Parathyroid adenoma (tissue), 2 donors: ENCODE results near the gene INTS12.

Experiments used
- H2AFZ ChIP-seq: fragments of 300-600 bp; sonication (generic); one replicate; pipeline ENCODE4 v1.7.0; 2017; ENCODE audit warnings: antibody characterized with exemption, mild to moderate bottlenecking
- H3K27ac ChIP-seq: fragments of 300-600 bp; sonication (generic); one replicate; pipeline ENCODE4 v1.7.0; 2017
- H3K27me3 ChIP-seq: fragments of 300-600 bp; sonication (generic); one replicate; pipeline ENCODE4 v1.7.0; 2017; ENCODE audit warnings: low read length; ENCODE audit not compliant: control insufficient read depth, insufficient read depth
- H3K36me3 ChIP-seq: fragments of 300-600 bp; sonication (generic); one replicate; pipeline ENCODE4 v1.7.0; 2017; ENCODE audit warnings: low read length; ENCODE audit not compliant: control insufficient read depth, insufficient read depth
- H3K4me1 ChIP-seq: fragments of 300-600 bp; sonication (generic); one replicate; pipeline ENCODE4 v1.7.0; 2017; ENCODE audit warnings: control low read depth
- H3K4me2 ChIP-seq: fragments of 300-600 bp; sonication (generic); one replicate; pipeline ENCODE4 v1.7.0; 2017; ENCODE audit warnings: low read length
- H3K4me3 ChIP-seq: fragments of 300-600 bp; sonication (generic); one replicate; pipeline ENCODE4 v1.7.0; 2017; ENCODE audit warnings: low read depth, low read length
- H3K79me2 ChIP-seq: fragments of 300-600 bp; sonication (generic); one replicate; pipeline ENCODE4 v1.7.0; 2017; ENCODE audit warnings: control low read depth
- H3K9ac ChIP-seq: fragments of 300-600 bp; sonication (generic); one replicate; pipeline ENCODE4 v1.7.0; 2017; ENCODE audit warnings: mild to moderate bottlenecking
- H3K9me3 ChIP-seq: fragments of 300-600 bp; sonication (generic); one replicate; pipeline ENCODE4 v1.7.0; 2017; ENCODE audit warnings: low read length; ENCODE audit not compliant: control insufficient read depth
- CTCF ChIP-seq: fragments of 300-600 bp; sonication (generic); IDR thresholded peaks from one replicate; pipeline ENCODE4 v1.7.0; 2017; ENCODE audit warnings: antibody characterized with exemption, mild to moderate bottlenecking
- donor health status: primary hyperparathyroidism.

INTS12 gene

DNA sequence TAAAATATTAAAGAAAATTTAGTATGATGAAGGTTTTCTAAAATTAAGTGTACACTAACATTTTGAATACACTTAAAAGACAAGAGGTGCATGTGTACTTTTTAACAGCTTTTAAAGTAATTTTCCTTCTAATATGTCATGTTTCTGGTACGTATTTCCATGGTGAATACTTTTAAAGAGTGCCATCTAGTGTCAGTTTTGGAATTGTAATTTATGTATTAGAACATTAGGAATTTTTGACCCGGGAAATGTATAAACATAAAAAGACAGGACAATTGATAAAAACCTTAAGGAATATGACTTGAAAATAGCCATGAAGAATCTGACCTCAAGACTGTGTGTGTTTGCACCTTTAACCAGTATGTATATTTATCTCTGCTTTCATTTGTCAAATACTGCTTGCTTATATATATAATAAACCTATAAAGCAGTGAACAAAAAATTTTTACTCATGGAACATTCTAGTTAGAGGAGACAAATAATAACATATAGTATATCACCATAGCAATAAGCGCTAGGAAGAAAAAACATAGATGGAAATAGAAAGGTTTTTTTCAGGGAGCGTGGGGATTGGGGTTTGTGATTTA, 7.3 kb upstream of the INTS12 start:
- peak; percentile 45 for TF ChIP-seq CTCF
- Histone ChIP-seq H3K27me3 (no peaks in the 10 kb centered on the region), H3K4me3 (no peak overlapping the region), H3K4me1 (no peaks in the 10 kb centered on the region), H3K4me2 (no peak overlapping the region), H3K27ac (no peak overlapping the region), H3K9me3 (no peaks in the 10 kb centered on the region), H3K9ac (no peak overlapping the region), H3K36me3 (no peaks in the 10 kb centered on the region), H2AFZ (no peak overlapping the region), H3K79me2 (no peaks in the 10 kb centered on the region)

DNA sequence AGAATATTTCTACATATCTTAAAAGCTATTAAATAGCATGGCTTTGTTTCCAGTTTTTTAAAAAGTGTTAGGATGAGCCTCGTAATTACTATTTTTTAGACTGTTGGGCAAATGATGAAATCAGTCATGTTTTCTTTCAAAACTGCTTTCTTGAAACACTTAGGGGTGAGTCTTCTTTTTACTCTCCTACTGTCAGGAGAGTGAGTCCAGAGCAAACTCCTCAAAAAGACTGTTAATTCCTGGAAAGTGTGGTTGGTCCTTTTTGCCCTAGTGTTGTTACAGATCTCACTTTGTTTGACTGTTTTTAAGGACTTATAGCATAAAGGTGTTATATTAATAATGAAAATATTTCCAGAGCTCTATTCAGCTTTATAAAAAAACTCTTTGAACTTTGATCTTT, 6.4 kb upstream of the INTS12 start:
- no peak overlapping the region for H3K4me2 ChIP-seq
- H3K9ac ChIP-seq = no peak overlapping the region
- TF ChIP-seq CTCF = no peak
- no peaks in the 10 kb centered on the region for H3K4me1 ChIP-seq
- no peaks in the 10 kb centered on the region for H3K36me3 ChIP-seq
- no peaks in the 10 kb centered on the region for H3K27me3 ChIP-seq
- H3K9me3 ChIP-seq = no peaks in the 10 kb centered on the region
- no peaks in the 10 kb centered on the region for H3K79me2 ChIP-seq
- peak overlapping the region; percentile 22 for H2AFZ ChIP-seq
- no peak overlapping the region for H3K27ac ChIP-seq
- no peak overlapping the region for H3K4me3 ChIP-seq

- Histone ChIP-seq H2AFZ (no peak overlapping the region), H3K9ac (no peak overlapping the region), H3K36me3 (no peaks in the 10 kb centered on the region), H3K79me2 (no peaks in the 10 kb centered on the region), H3K4me1 (peaks cover 4% of the 10 kb centered on the region), H3K27ac (no peak overlapping the region), H3K4me3 (no peak overlapping the region), H3K9me3 (no peaks in the 10 kb centered on the region), H3K27me3 (no peaks in the 10 kb centered on the region), H3K4me2 (no peak overlapping the region)
- TF ChIP-seq CTCF = no peak
Measured at GRCh38 chr4:105714071-105714521, 5.6 kb upstream of the INTS12 start.

DNA sequence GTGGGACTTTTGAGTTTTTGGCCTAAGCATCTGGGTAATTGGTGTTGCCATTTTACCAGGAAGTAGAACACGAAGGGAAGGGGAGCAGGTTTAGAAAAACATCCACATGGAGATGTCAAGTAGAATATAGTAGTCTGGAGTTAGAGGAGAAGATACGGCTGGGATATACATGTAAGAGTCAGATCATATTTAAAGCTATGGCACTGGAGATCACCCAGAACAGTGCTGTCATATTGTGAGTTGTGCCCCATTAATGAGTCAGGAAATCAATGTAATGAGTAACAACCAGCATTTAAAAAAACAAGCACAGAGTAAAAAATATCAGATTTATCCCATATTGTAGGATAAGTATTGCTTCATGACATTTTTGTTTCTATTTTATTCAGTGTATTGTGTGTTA, 4.3 kb upstream of the INTS12 start:
- Histone ChIP-seq H3K4me3 (no peak overlapping the region), H2AFZ (no peak overlapping the region), H3K4me1 (peaks cover 5% of the 10 kb centered on the region), H3K9me3 (no peaks in the 10 kb centered on the region), H3K4me2 (no peak overlapping the region), H3K36me3 (no peaks in the 10 kb centered on the region), H3K27me3 (no peaks in the 10 kb centered on the region), H3K27ac (no peak overlapping the region), H3K79me2 (peaks cover 3% of the 10 kb centered on the region), H3K9ac (no peak overlapping the region)
- TF ChIP-seq CTCF = no peak

GRCh38 chr4:105710678-105711077, 2.2 kb upstream of the INTS12 start:
- H3K36me3 ChIP-seq = no peaks in the 10 kb centered on the region
- H3K4me3 ChIP-seq = no peak overlapping the region
- no peak for TF ChIP-seq CTCF
- H3K79me2 ChIP-seq = peaks cover 6% of the 10 kb centered on the region
- H3K4me2 ChIP-seq = no peak overlapping the region
- H3K4me1 ChIP-seq = peaks cover 5% of the 10 kb centered on the region
- H2AFZ ChIP-seq = no peak overlapping the region
- no peak overlapping the region for H3K9ac ChIP-seq
- H3K27me3 ChIP-seq = no peaks in the 10 kb centered on the region
- H3K9me3 ChIP-seq = no peaks in the 10 kb centered on the region
- H3K27ac ChIP-seq = no peak overlapping the region
